Astrocyte of the cerebellum (primary cell): ENCODE results near the gene PRDX2.

ENCODE experiments used
- DNase-seq: peaks from one replicate; pipeline ENCODE4 v3.0.0-alpha.2; 2011; ENCODE audit warnings: low read depth
- H3K4me3 ChIP-seq: 2 replicates; pipeline ENCODE4 v1.5.1; 2011; ENCODE audit warnings: mild to moderate bottlenecking, low read depth, low read length, moderate library complexity
- CTCF ChIP-seq: IDR thresholded peaks from 2 replicates; pipeline ENCODE4 v1.5.1; 2012; ENCODE audit warnings: low read length, low read depth, moderate library complexity, mild to moderate bottlenecking; ENCODE audit errors: missing control alignments
- in situ Hi-C: cut with HindIII; loops from 2 replicates; pipeline ENCODE4 v1.10.0; 2017; ENCODE audit warnings: low sequenced_read_pairs

PRDX2 gene

GRCh38 chr19:12754465-12755196 lies 47.0 kb downstream of the PRDX2 start:
- H3K4me3 ChIP-seq: no peak overlapping the region
- no peak for DNase-seq
- no peak for TF ChIP-seq CTCF
- in situ Hi-C loops: no loop called here

GRCh38 chr19:12752056-12752781 lies 49.4 kb downstream of the PRDX2 start:
- no peak for DNase-seq
- in situ Hi-C loops: no loop called here
- no peak for TF ChIP-seq CTCF
- no peak overlapping the region for H3K4me3 ChIP-seq

GRCh38 chr19:12751635-12752034 lies 50.0 kb downstream of the PRDX2 start, which contains the start of gene BEST2:
Gene BEST2 (plus strand): TSS chr19:12751791. CDS start chr19:12752593, 802 bp downstream.
- DNase-seq: no peak
- in situ Hi-C loops: no loop called here
- no peak for TF ChIP-seq CTCF
- H3K4me3 ChIP-seq: no peak within 1 kb of the TSS

- in situ Hi-C loops: no loop called here
- no peak overlapping the region for H3K4me3 ChIP-seq
- TF ChIP-seq CTCF: no peak
- no peak for DNase-seq
Measured at GRCh38 chr19:12750851-12751250, 50.7 kb downstream of the PRDX2 start.

GRCh38 chr19:12749938-12750521 lies 51.6 kb downstream of the PRDX2 start:
- in situ Hi-C loops: no loop called here
- no peak overlapping the region for H3K4me3 ChIP-seq
- DNase-seq: no peak
- TF ChIP-seq CTCF: no peak

- in situ Hi-C loops: no loop called here
- no peak for DNase-seq
- no peak for TF ChIP-seq CTCF
- H3K4me3 ChIP-seq: no peak overlapping the region
Measured at GRCh38 chr19:12748489-12748888, 53.1 kb downstream of the PRDX2 start.
